Endothelial cell of umbilical vein (primary cell): ENCODE data around the gene GDF2. TPM values are rescaled to one million over a fixed set of nuclear protein-coding genes. Genes with fewer than 3 reads are reported as not detected.

ENCODE experiments used
- BruUV-seq: library from RNA; stranded (reverse); fragments of 400-500 nt; replicated peaks from 2 replicates; lab custom pipeline; 2021; lab: Mats Ljungman, UMichigan
- CTCF ChIA-PET: fragments of 300-600, 350-600 bp; sonication (Branson Sonifier 250); formaldehyde crosslinking; loops from one replicate; lab custom pipeline; 2021; ENCODE audit warnings: antibody characterized with exemption, inconsistent platforms; lab: Charles Lee
- POLR2A ChIA-PET: fragments of 300-600, 350-600 bp; sonication (Branson Sonifier 250); formaldehyde crosslinking; loops from one replicate; lab custom pipeline; 2021; ENCODE audit warnings: antibody characterized with exemption, inconsistent platforms; lab: Charles Lee
- DNase-seq: peaks from one replicate; pipeline ENCODE4 v3.0.0-alpha.2; 2011; ENCODE audit warnings: low read depth, low spot score
- FAIRE-seq: peaks from 2 replicates; lab custom pipeline; 2011; peaks lifted over from hg19 to GRCh38; lab: Jason Lieb, UNC
- H2AFZ ChIP-seq: 2 replicates; pipeline ENCODE4 v1.6.0; 2012; ENCODE audit warnings: low read depth, low read length, control low read depth, inconsistent platforms
- H3K27ac ChIP-seq: 2 replicates; pipeline ENCODE4 v1.5.1; 2011; ENCODE audit warnings: low read depth, mild to moderate bottlenecking, control low read depth, low read length, moderate library complexity; ENCODE audit not compliant: insufficient read depth
- H3K27me3 ChIP-seq, 2 experiments: 2 replicates each; pipeline versions ENCODE4 v1.6.0 to v1.6.1; 2011; ENCODE audit warnings: low read length in 2 of 2, mixed read lengths in 1 of 2; ENCODE audit not compliant: control insufficient read depth in 2 of 2, insufficient read depth in 2 of 2
- H3K36me3 ChIP-seq, 2 experiments: 2 replicates in 1 of 2; 3 replicates in 1 of 2; pipeline ENCODE4 v1.5.1; 2011; ENCODE audit warnings: low read length in 2 of 2, mild to moderate bottlenecking in 1 of 2, moderate library complexity in 1 of 2; ENCODE audit not compliant: control insufficient read depth in 2 of 2, insufficient read depth in 2 of 2; ENCODE audit errors: extremely low read depth in 1 of 2
- H3K4me1 ChIP-seq: 3 replicates; pipeline ENCODE4 v1.5.1; 2011; ENCODE audit warnings: mild to moderate bottlenecking, low read length; ENCODE audit not compliant: control insufficient read depth, insufficient read depth; ENCODE audit errors: extremely low read depth
- H3K4me2 ChIP-seq: 2 replicates; pipeline ENCODE4 v1.6.1; 2011; ENCODE audit warnings: low read length, control low read depth, mixed read lengths; ENCODE audit not compliant: insufficient read depth
- H3K4me3 ChIP-seq, 3 experiments: fragments of 200-600 bp in 1 of 3; sonication (generic), shearing (Covaris generic) in 1 of 3; replicated peaks in 1 of 3; 2 replicates each; pipeline ENCODE4 v1.5.1; 2011 to 2016; ENCODE audit warnings: control low read depth in 3 of 3, low read length in 3 of 3, mild to moderate bottlenecking in 2 of 3, inconsistent platforms in 1 of 3, low read depth in 1 of 3, moderate library complexity in 1 of 3; ENCODE audit not compliant: insufficient read depth in 1 of 3
- H3K79me2 ChIP-seq: 2 replicates; pipeline ENCODE4 v1.6.0; 2012; ENCODE audit warnings: low read length, inconsistent platforms; ENCODE audit not compliant: control insufficient read depth, insufficient read depth
- H3K9ac ChIP-seq: replicated peaks from 2 replicates; pipeline ENCODE3; 2011; ENCODE audit warnings: low read length, control low read depth; ENCODE audit not compliant: insufficient read depth; ENCODE audit errors: extremely low read depth
- H3K9me1 ChIP-seq: replicated peaks from 3 replicates; pipeline ENCODE4 v1.6.0; 2011; ENCODE audit warnings: mild to moderate bottlenecking, low read length; ENCODE audit not compliant: control insufficient read depth, insufficient read depth; ENCODE audit errors: extremely low read depth
- H3K9me3 ChIP-seq: replicated peaks from 2 replicates; pipeline ENCODE4 v1.5.1; 2012; ENCODE audit warnings: low read length, inconsistent platforms; ENCODE audit not compliant: control insufficient read depth, insufficient read depth
- H4K20me1 ChIP-seq: replicated peaks from 2 replicates; pipeline ENCODE3; 2011; ENCODE audit warnings: mild to moderate bottlenecking, low read length; ENCODE audit not compliant: control insufficient read depth, insufficient read depth; ENCODE audit errors: extremely low read depth
- CTCF ChIP-seq, 2 donors: IDR thresholded peaks; 1 replicate in 1 of 2; 2 replicates in 1 of 2; pipeline ENCODE4 v1.5.1; 2011; ENCODE audit warnings: low read length in 2 of 2, mild to moderate bottlenecking in 2 of 2, moderate library complexity in 2 of 2, control low read depth in 1 of 2, inconsistent platforms in 1 of 2, low read depth in 1 of 2; ENCODE audit not compliant: insufficient read depth in 1 of 2; ENCODE audit errors: extremely low read depth in 1 of 2
- EZH2 ChIP-seq: IDR thresholded peaks from 2 replicates; pipeline ENCODE4 v1.6.1; 2012; ENCODE audit warnings: borderline replicate concordance, low read depth, mild to moderate bottlenecking, moderate library complexity, low read length, inconsistent platforms; ENCODE audit not compliant: severe bottlenecking
- FOS ChIP-seq: IDR thresholded peaks from 2 replicates; pipeline ENCODE4 v1.6.1; 2011; ENCODE audit warnings: mild to moderate bottlenecking, low read length, moderate library complexity, borderline replicate concordance; ENCODE audit not compliant: insufficient read depth
- GATA2 ChIP-seq: IDR thresholded peaks from 2 replicates; pipeline ENCODE4 v1.7.0; 2011; ENCODE audit warnings: low read depth, mild to moderate bottlenecking, moderate library complexity, mixed read lengths, low read length; ENCODE audit not compliant: insufficient read length, insufficient read depth
- JUN ChIP-seq: IDR thresholded peaks from 2 replicates; pipeline ENCODE4 v1.6.1; 2011; ENCODE audit warnings: borderline replicate concordance, low read depth; ENCODE audit not compliant: insufficient read length, insufficient read depth
- MAX ChIP-seq: IDR thresholded peaks from 2 replicates; pipeline ENCODE4 v1.6.1; 2011; ENCODE audit not compliant: insufficient read depth, insufficient read length
- MYC ChIP-seq: IDR thresholded peaks from one replicate; pipeline ENCODE4 v1.6.1; 2011; ENCODE audit warnings: mild to moderate bottlenecking, low read depth, low read length
- POLR2A ChIP-seq: IDR thresholded peaks from 2 replicates; pipeline ENCODE4 v1.6.1; 2012; ENCODE audit warnings: low read depth, mild to moderate bottlenecking, control low read depth, low read length
- POLR2AphosphoS5 ChIP-seq: IDR thresholded peaks from 2 replicates; pipeline ENCODE4 v1.6.1; 2012; ENCODE audit warnings: low read depth, mild to moderate bottlenecking, control low read depth, low read length, moderate library complexity; ENCODE audit not compliant: insufficient read depth
- dilution Hi-C: fragments of 300-500 bp; cut with MboI; formaldehyde crosslinking; loops from one replicate; pipeline ENCODE4 v1.15.0; 2019; ENCODE audit warnings: low sequenced_read_pairs; ENCODE audit not compliant: extremely low pct_ligation_motif_present
- intact Hi-C: fragments of 100-400 bp; cut with micrococcal nuclease; formaldehyde crosslinking; loops from one replicate; pipeline ENCODE4 v1.10.0; 2022
- polyA plus RNA-seq, 4 experiments: library from polyadenylated mRNA; depleted of rRNA in 3 of 4; stranded (reverse) in 3 of 4; unstranded in 1 of 4; fragments of >200 nt; gene quantifications; 2 replicates each; pipeline versions ENCODE4 v1.2.1 to v1.2.3, GENCODE V29; 2011 to 2012; ENCODE audit warnings: missing spikeins in 1 of 4
- total RNA-seq: library from RNA; stranded (reverse); gene quantifications from 2 replicates; pipeline ENCODE4 v1.2.3, GENCODE V29; 2021

The GDF2 gene
- total and polyA plus RNA-seq, 2 donors (not counting 3 experiments of a cell fraction or from before 2014, with no cell fraction given), result not detected

GRCh38 chr10:47354165-47354564 is 31.9 kb downstream of the GDF2 start:
- no peaks in the 10 kb centered on the region for H4K20me1 ChIP-seq
- H3K27me3 ChIP-seq, result no peaks in the 10 kb centered on the region
- H3K27ac ChIP-seq, result no peak overlapping the region
- ChIA-PET CTCF (interaction anchor here (2.9 kb wide), 1 partner anchor 14 kb away, joined by 14 read pairs; no protein-coding TSS in a partner anchor), POLR2A (no interaction called here)
- no peak overlapping the region for H2AFZ ChIP-seq
- H3K79me2 ChIP-seq, result no peaks in the 10 kb centered on the region
- no peak overlapping the region for H3K4me3 ChIP-seq
- no peak overlapping the region for H3K4me2 ChIP-seq
- no peaks in the 10 kb centered on the region for H3K9me3 ChIP-seq
- no peak for TF ChIP-seq POLR2AphosphoS5
- TF ChIP-seq GATA2, result no peak
- peak in 1 of 2 donors; percentile 2 for TF ChIP-seq CTCF (IDR thresholded peaks at IDR 0.05; ENCODE audit: extremely low read depth in 1 of 2, insufficient read depth in 1 of 2, low read depth in 1 of 2, low read length in 2 of 2)
- H3K4me1 ChIP-seq, result no peaks in the 10 kb centered on the region
- dilution Hi-C loops, result no loop called here
- DNase-seq (no peak), FAIRE-seq (no peak)
- H3K9ac ChIP-seq, result no peak overlapping the region
- no peaks in the 10 kb centered on the region for H3K9me1 ChIP-seq
- intact Hi-C loops, result loop anchor here (1.0 kb wide), 1 partner anchor 12 kb away; no protein-coding TSS in a partner anchor
- no TSS peak for BruUV-seq
- no peaks in the 10 kb centered on the region for H3K36me3 ChIP-seq

GRCh38 chr10:47354900-47355299 is 32.6 kb downstream of the GDF2 start:
- ChIA-PET POLR2A (no interaction called here), CTCF (interaction anchor here (2.9 kb wide), 1 partner anchor 15 kb away, joined by 14 read pairs; no protein-coding TSS in a partner anchor)
- Histone ChIP-seq H4K20me1 (no peaks in the 10 kb centered on the region), H2AFZ (no peak overlapping the region), H3K9ac (no peak overlapping the region), H3K27ac (no peak overlapping the region), H3K4me3 (no peak overlapping the region), H3K4me1 (no peaks in the 10 kb centered on the region), H3K79me2 (no peaks in the 10 kb centered on the region), H3K9me1 (no peaks in the 10 kb centered on the region), H3K4me2 (no peak overlapping the region), H3K9me3 (no peaks in the 10 kb centered on the region), H3K27me3 (no peaks in the 10 kb centered on the region), H3K36me3 (no peaks in the 10 kb centered on the region)
- intact Hi-C loops, result loop anchor here (1.0 kb wide), 1 partner anchor 11 kb away; no protein-coding TSS in a partner anchor
- no TSS peak for BruUV-seq
- dilution Hi-C loops, result no loop called here
- TF ChIP-seq GATA2, result no peak
- no peak for TF ChIP-seq CTCF (IDR thresholded peaks at IDR 0.05; ENCODE audit: extremely low read depth in 1 of 2, insufficient read depth in 1 of 2, low read depth in 1 of 2, low read length in 2 of 2)
- no peak for TF ChIP-seq JUN
- no peak for TF ChIP-seq MYC
- no peak for TF ChIP-seq POLR2AphosphoS5
- TF ChIP-seq MAX, result no peak
- no peak for TF ChIP-seq FOS
- TF ChIP-seq POLR2A, result no peak
- TF ChIP-seq EZH2, result no peak
- DNase-seq (no peak), FAIRE-seq (no peak)
